ENCODE results near the gene BIRC7. TPM values are rescaled to one million over a fixed set of nuclear protein-coding genes. Genes with fewer than 3 reads are reported as not detected.

BIRC7 gene
- total and polyA plus RNA-seq, 2 of the 4 experiments (the other 2 are of a cell fraction): not detected

- Histone ChIP-seq H3K4me1 (ENCODE audit: control insufficient read depth, insufficient read depth, low read length) (peaks cover 11% of the 10 kb centered on the region), H2AK9ac (replicated peaks; ENCODE audit: low read depth, low read length, poor library complexity) (no peak overlapping the region), H3K4ac (ENCODE audit: low read depth, low read length) (no peak overlapping the region), H3K9ac (ENCODE audit: low read depth, low read length) (no peak overlapping the region), H3K56ac (ENCODE audit: extremely low read depth, insufficient read depth, low read length) (no peak overlapping the region), H3K27ac (ENCODE audit: insufficient read depth, low read length) (no peak overlapping the region), H2AFZ (replicated peaks; ENCODE audit: low read length, poor library complexity) (no peak overlapping the region), H3K14ac (replicated peaks; ENCODE audit: low read depth, low read length) (no peak overlapping the region), H3K9me3 (ENCODE audit: control insufficient read depth, insufficient read depth, low read length) (no peaks in the 10 kb centered on the region), H3K4me3 (ENCODE audit: insufficient read depth, low read depth, low read length) (no peak overlapping the region), H2BK120ac (ENCODE audit: low read depth, low read length) (no peak overlapping the region), H4K20me1 (ENCODE audit: insufficient read depth, low read length) (peaks cover 81% of the 10 kb centered on the region), H3K4me2 (ENCODE audit: low read depth, low read length) (no peak overlapping the region), H3K27me3 (ENCODE audit: control insufficient read depth, insufficient read depth, low read length) (no peaks in the 10 kb centered on the region), H3K9me1 (ENCODE audit: insufficient read depth, low read length) (peaks cover 6% of the 10 kb centered on the region; the same call in 1 of the 2 replicates), H2AK5ac (ENCODE audit: low read depth, low read length) (no peak overlapping the region), H4K91ac (ENCODE audit: insufficient read depth, low read depth, low read length) (no peak overlapping the region), H3K79me1 (ENCODE audit: low read depth in 1 of 2, low read length in 2 of 2) (peaks cover 18 to 53% of the 10 kb centered on the region in 2 experiments), H3K36me3 (ENCODE audit: control insufficient read depth, insufficient read depth, low read length) (peaks cover 73% of the 10 kb centered on the region), H4K5ac (ENCODE audit: low read depth, low read length) (no peak overlapping the region), H2BK20ac (ENCODE audit: low read depth, low read length) (no peak overlapping the region), H2BK5ac (ENCODE audit: low read depth, low read length, poor library complexity, severe bottlenecking) (no peak overlapping the region), H2BK15ac (ENCODE audit: low read depth, low read length) (no peak overlapping the region), H3K18ac (ENCODE audit: low read depth, low read length) (no peak overlapping the region), H3K23ac (ENCODE audit: low read depth, low read length) (no peak overlapping the region), H4K8ac (ENCODE audit: low read depth in 2 of 2, low read length in 2 of 2) (no peak overlapping the region)
- ATAC-seq (ENCODE audit: low read depth): no peak
- dilution Hi-C loops (cut with HindIII; ENCODE audit: low sequenced_read_pairs, unreplicated experiment): no loop called here
- no peak for DNase-seq
- intact Hi-C loops (cut with micrococcal nuclease): no loop called here
- POLR2A ChIA-PET (ENCODE audit: unreplicated experiment): no interaction called here
- in situ Hi-C loops (cut with MboI; ENCODE audit: low sequenced_read_pairs): no loop called here
- 93% methylated on average over 13 of the region's 17 CpGs; no CpG with 5 or more reads in 1 of the 2 experiments for WGBS, 2 experiments (ENCODE audit: extremely low coverage in 2 of 2, insufficient read length in 1 of 2)
- no TSS peak for BruUV-seq (replicated peaks)
- CTCF ChIA-PET: no interaction called here
- no peak for TF ChIP-seq CEBPB (IDR thresholded peaks at IDR 0.05; ENCODE audit: low read depth, low read length)
- no peak for TF ChIP-seq RAD21 (IDR thresholded peaks at IDR 0.05; ENCODE audit: low read length)
- TF ChIP-seq CTCF (conservative IDR thresholded peaks at IDR 0.05; ENCODE audit: low read depth, low read length): no peak
- no peak for TF ChIP-seq NFE2L2 (IDR thresholded peaks at IDR 0.05; ENCODE audit: low read depth, low read length)
- TF ChIP-seq CHD1 (IDR thresholded peaks at IDR 0.05; ENCODE audit: low read depth, low read length): no peak
- TF ChIP-seq BHLHE40 (IDR thresholded peaks at IDR 0.05; ENCODE audit: low read depth, low read length): no peak
- no peak for TF ChIP-seq RCOR1 (IDR thresholded peaks at IDR 0.05; ENCODE audit: insufficient replicate concordance, low read length)
- no peak for TF ChIP-seq MAFK (IDR thresholded peaks at IDR 0.05; ENCODE audit: low read depth, low read length)
- TF ChIP-seq ELK1 (IDR thresholded peaks at IDR 0.05; ENCODE audit: borderline replicate concordance, low read depth, low read length): no peak
- TF ChIP-seq POLR2A (IDR thresholded peaks at IDR 0.05; ENCODE audit: low read depth, low read length): no peak
- no peak for TF ChIP-seq SMC3 (IDR thresholded peaks at IDR 0.05; ENCODE audit: low read depth, low read length)
- no peak for TF ChIP-seq MAZ (IDR thresholded peaks at IDR 0.05; ENCODE audit: borderline replicate concordance, low read depth, low read length)
- no peak for TF ChIP-seq FOS (IDR thresholded peaks at IDR 0.05; ENCODE audit: low read depth, low read length)
- no peak for TF ChIP-seq MXI1 (IDR thresholded peaks at IDR 0.05; ENCODE audit: borderline replicate concordance, low read depth, low read length)
- TF ChIP-seq USF2 (IDR thresholded peaks at IDR 0.05; ENCODE audit: low read depth, low read length): no peak
- no peak for TF ChIP-seq RFX5 (IDR thresholded peaks at IDR 0.05; ENCODE audit: low read depth, low read length)
Measured at GRCh38 chr20:63278661-63279060, 43.0 kb downstream of the BIRC7 start.

Measured in IMR-90 (cell line).